NK-92 treated with Interleukin-12 subunit alpha and Interleukin-12 subunit beta, amount 100 ng/mL, for 24 hours (cell line): ENCODE results near the gene SPRED2.

Experiments
- DNase-seq: peaks from one replicate; lab custom pipeline; 2025; lab: John Stamatoyannopoulos, UW

The SPRED2 gene

DNA sequence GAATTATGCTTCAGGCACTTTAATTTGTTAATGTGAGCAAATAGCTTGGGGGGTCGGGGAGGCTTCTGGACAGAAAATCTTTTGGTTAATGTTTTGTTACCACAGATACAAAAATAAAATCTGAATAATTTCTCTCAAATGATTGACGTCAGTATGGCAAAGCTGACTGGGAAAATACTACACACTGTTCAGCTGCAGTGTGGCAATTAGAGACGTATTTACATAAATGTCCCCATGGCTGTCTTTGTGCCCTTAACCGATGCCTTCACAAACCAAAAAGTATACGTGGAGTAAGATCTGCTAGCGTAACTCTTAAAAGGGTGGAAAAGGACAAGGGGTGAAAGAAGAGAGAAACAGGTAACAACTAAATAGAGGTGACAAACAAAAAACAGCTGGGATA is 121.3 kb downstream of the SPRED2 start:
- DNase-seq = no peak

DNA sequence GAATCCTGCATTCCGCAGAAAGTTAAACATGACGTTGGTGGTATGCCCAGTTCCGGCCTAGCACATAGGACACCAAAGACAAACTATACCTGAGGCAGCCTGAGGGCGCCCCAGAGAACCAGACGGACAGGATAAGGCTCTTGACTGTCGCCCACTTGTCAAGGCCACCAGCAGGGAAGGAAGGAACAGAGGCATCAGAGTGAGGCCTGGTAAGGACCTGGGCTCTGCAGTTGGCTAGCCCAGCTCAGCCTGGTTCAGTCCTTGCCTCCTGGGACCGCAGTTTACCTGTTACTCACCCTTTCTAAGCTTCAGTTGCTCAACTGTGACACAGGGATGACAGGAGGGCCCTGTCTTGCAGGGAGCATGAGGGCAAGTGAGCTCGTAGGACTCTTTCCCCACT is 122.7 kb downstream of the SPRED2 start:
- DNase-seq = no peak

DNA sequence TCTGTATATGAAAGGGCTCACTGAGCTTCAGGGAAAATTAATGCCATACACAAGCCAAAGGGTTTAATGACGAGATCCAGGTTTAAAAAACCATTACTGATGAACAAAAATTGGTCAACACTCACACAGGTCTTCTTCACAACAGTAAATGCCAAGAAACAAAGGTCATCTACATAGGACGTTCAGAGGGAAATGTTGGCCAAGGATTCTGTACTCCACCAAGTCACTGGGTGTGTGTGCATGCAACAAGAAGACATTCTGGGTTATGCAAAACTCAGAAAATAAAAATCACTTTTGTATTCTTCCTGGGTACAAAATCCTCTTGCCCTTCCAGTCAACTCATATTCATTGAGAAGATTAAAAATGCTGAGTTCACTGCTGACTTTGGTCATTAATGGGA is 126.5 kb downstream of the SPRED2 start:
- DNase-seq = no peak

DNA sequence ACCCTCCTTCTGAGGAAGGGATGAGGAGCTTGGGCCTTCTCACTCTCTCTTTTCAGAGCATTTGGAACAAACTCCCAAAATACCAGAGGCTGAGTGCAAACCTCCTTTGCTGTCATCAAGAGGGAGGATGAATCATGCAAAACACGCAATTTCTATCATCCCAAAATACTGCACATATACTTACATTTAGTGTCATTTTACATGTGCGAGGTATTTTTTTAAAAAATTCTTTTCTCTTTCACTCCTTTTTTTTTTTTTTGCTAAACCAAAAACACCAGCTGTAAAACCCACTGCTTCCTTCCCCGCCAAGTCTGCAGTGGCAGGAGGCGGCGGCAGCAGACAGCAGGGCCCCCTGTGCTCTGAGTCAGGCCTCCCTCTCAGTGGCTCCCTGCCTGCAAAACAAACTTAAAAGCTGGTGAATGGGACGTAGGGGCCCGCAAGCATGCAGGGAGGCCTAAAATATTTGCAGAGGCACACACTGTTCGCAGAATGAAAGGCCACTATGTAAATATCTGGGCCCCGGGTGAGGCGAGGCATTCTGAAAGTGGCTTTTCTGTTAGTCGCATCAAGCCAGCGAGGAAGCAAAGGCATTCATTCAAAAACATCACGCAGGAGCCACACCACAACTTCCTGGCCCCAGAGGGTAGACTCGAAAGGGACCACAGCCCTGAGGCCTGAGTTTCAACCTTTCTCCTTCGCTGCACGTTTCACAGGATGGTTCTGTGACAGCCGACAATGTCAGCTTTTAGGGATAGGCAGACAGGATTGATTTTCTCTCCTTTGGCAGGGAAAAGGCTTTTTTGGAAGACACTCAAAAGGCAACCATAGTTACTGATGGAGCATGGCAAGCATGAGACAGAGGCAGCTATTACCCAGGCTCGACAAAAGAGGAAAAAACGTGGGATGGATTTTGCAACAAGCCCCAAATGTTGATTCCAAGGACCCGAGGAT is 131.4 kb downstream of the SPRED2 start:
- peak; percentile 80 for DNase-seq

DNA sequence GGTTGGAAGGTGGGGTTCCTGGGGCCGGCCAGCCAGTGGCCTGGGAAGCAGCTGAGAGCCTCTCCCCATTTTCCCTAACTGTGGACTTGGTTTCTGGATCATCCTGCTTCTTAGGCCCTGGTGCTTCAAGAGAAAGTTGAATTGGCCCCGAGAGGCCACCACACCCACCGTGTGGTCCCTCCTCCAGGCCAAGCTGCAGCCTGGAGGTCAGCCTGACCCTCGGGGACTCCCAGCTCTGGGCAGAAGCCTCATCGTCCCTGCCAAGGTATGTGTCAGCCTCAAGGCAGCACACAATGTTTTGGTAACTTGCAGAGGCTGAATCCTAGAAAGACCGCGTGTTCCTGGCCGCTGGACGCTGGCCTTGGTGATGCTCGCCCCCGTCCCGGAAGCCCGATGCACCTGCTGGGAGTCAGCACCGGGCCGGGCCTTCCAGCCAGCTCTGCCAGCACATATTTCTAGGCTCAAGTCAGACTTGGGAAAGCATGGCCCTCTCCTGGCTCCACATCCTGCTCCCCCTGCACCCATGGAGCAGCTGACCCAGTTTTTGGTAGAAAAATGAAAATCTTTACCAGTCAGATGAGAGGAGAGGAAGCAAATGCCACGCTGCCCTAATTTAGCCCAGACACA is 132.2 kb downstream of the SPRED2 start:
- DNase-seq = no peak

DNA sequence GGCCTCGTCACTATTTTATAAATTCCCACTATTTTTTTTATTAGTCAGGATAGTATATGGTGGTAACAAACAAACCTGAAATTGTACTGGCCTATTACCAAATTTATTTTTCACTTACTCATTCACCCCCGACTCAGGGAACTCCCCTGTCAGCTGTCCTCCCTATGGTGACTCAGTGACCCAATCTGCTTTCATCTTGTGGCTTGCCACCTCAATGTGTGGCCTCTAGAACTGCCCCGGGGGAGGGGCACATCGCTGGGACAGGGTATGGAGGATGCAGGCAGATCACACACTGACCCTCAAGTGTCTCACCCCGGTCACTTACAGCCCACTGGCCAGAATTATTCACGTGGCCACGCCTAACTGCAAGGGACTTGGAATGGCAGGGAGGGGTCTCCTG is 133.2 kb downstream of the SPRED2 start:
- DNase-seq = peak; percentile 80

DNA sequence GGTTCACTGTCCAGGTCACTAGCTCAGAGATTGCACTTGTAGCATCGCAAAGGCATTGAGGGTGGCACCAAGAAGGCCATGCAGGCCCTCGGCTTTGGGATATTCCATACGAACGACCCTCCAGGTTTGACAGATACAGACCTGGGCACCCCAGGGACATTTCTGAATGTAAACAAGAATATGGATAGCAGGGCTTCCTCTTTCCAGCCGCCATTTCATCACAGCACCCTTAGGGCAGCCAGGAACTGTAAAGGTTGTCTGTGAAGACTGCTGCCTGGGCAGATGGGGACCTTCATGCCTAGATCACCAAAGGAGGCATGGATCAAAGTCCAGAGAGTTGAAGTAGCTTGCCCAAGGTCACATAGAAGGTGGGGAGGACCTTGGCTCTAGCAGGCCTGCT is 134.3 kb downstream of the SPRED2 start:
- DNase-seq = no peak

DNA sequence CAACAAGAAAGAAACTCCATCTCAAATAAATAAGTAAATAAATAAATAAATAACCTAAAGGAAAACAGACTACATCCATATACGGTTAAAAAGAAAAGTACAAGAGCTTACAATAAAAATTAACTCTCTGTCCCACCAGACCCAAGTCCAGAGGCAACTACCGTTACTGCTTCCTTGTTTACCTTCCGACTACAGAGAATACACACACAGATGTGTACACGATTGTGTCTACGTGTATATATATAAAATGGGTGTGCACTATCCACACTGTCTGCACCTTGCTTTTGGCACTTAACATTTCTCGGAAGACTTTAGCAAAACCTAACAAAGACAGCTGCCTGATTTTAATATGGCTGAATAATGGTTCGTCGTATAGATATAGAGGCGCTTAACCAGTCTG is 134.9 kb downstream of the SPRED2 start:
- no peak for DNase-seq

DNA sequence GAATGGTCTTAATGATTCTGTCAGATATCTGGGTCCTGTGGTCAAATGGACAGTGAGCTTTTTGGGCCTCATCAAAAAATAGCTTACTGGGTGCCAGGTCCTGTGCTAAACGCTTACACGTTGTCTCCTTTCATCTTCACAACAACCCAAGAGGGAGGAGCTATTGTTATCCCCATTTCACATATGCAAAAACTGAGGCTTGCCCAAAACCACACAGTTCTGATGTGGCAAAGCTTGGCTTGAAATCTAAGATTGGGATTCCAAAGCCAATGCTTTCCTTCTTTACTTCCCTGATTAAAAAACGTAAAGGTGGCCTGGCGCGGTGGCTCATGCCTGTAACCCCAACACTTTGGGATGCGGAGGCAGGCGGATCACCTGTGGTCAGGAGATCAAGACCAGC is 135.4 kb downstream of the SPRED2 start:
- no peak for DNase-seq

DNA sequence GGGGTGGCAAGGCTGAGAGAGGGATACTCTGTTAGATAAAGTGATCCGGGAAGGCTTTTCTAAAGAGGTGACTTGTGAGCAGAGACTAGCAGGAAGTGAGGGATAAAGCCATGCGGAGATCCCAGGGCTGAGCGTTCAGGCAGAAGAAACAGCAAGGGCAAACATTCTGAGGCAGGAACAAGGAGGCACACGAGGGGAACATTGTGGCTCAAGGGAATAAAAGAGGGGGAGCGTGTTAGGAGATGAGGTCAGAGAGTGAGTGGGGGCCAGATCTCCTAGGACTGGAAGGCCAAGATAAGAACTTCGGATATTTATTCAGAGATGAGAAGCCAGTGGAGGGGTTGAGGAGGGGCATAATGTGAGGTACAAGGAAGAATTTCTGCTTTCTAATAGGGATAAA is 137.7 kb downstream of the SPRED2 start:
- DNase-seq = no peak

DNA sequence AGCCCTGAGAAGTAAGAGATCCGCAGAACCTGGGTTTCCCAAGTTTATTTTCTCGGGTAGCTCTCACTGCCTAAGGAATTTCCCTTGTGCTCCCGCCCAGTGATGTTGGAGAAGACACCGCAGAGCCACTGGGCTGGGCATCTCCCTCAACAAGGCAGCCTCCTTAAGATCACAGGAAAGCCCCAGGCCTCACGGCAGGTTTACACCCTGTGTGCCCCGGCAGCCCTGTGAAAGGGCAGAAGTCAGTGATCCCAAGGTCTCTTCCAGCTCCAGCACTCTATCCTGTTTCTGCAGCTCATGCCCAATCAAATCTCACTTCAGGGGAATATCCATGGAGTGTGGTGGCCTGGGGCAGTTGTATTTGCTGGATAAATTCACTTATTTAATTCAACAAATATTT is 138.3 kb downstream of the SPRED2 start:
- no peak for DNase-seq

DNA sequence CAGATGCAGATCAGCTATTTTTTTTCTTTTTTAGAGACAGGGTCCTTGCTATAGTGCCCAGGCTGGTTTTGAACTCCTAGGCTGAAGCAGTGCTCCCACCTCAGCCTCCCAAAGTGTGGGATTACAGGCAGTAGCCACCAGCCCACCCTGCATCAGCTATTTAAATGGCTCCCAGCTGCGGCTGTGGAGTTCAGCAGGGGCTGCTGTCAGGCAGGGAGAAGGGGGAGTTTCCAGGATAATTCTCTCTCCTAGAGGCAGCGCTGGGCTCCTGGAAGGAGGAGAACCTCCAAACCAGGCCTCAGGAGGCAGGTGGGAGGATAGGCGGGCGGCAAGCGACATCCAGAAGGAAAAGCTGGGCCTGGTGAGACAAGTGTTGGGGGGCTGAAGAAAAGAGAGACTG is 139.0 kb downstream of the SPRED2 start:
- no peak for DNase-seq

DNA sequence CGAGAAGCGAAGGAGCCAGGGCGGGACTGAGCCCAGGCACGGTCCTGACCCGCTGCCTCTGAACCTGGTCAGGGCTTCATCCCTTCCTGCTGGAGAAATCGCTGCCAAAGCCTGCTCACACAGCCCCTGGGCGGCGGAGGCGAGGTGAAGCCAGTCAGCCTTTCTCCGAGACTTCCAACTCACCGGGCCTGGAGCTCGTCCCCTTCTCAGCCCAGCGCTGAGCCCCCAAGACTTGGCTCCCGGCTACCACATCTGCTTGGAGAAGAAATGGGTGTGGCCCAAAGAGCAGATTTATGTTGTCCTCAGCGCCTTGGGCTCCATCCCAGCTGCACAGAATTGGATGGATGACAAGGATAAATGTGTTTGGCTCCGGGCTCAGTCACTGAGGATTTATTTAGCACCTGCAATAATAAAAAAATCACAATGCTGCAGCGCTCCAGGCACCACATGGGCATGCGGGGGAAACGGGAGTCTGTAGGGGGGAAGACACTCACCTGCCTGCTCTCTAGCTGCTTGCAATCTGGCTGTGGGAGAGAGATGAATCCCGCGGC is 139.9 kb downstream of the SPRED2 start:
- no peak for DNase-seq

DNA sequence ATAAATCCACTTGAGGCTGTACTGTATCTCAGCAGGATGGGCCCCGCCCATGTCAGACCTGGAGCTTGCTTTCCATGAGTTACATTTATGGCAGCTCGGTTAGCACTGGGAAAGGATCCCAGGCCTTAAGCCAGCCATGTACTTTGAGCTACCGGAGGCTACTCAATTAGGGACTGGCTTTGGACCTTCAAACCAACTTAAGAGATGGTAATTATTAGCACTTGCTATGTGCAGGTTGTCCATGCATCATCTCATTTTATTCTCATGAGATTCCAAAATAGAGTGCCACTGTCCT is 140.3 kb downstream of the SPRED2 start:
- DNase-seq = no peak

DNA sequence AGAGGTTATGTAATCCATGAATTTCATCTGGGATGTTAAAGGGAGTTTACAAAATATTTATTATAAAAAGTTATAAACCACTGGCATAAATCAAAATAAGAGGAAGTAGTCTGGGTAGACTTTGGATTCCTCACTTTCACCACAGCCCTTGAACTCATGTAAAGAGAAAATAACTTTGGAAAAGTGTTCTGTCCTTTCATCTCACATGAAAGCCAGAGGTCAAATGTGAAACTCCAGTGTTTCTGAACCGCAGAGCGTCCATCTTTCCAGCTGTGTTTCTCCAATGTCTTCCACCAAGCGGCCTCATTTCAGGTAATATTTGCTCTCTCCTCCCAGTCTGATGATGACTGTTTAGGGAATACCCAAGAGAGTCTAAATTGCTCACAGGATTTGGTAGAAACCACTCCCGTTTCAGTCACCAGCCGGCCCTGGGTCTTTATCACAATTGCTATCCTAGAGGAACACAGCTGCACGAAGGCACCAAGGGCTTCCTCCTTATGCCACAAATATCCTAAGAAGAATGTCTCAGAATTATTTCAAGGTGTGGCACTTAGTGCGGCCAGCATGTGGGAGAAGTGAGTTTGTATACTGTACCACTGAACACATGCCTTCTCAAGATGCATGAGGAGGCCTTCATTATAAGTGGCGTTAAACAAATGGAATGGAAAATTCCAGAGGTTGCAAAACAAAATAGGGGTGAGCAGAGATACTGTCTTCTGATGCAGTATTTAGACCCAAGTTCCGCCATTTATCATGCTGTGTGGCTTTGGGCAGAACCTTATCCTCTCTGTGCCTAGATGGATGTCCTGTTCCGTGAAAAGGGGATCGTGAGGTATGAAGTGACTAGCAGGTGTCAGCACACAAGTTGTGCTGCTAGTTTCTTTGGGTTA is 140.9 kb downstream of the SPRED2 start:
- no peak for DNase-seq

DNA sequence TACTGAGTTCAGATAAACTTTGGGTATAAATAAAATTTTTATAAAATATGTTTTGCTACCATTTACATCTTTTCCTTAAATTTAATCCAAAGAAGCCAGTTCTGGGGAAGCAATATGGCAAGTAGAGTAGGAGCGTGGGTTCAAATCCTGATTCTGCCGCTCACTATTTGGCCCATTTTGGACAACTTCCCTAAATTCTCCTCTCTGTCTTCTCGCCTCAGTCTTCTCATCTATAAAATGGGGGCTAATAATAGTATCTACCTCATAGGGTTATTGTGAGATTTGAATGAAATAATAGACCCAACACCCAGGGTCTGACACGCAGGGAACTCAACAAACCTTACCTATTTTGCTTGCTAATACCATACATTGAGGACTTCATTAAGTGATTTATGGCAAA is 145.0 kb downstream of the SPRED2 start:
- DNase-seq = no peak

DNA sequence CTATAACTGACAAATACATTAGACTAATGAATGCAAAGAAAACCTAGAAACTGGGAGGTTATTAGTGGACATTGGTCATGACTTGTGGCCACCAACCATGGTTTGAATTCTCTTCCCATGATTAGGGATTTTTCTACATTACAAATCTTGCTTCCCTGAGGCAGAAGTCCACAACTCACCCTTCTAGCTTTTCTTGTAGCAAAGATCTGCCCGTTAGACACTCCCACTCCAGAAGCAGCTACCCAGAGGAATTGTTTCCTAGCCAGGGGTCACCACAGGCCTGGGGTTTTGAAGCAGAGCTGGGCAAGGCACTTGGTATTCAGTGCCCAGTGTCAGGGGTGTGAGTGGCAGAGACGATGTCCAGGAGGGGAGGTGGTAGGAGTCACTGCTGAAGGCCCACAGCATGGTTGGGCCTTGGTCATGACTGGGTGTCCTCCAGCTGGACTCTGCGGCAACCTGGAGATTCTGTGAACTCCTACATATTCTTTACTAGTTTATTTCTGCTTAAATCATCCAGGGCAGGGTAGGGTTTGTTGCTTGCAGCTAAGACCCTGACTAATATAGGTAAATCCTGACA is 149.8 kb downstream of the SPRED2 start:
- no peak for DNase-seq

DNA sequence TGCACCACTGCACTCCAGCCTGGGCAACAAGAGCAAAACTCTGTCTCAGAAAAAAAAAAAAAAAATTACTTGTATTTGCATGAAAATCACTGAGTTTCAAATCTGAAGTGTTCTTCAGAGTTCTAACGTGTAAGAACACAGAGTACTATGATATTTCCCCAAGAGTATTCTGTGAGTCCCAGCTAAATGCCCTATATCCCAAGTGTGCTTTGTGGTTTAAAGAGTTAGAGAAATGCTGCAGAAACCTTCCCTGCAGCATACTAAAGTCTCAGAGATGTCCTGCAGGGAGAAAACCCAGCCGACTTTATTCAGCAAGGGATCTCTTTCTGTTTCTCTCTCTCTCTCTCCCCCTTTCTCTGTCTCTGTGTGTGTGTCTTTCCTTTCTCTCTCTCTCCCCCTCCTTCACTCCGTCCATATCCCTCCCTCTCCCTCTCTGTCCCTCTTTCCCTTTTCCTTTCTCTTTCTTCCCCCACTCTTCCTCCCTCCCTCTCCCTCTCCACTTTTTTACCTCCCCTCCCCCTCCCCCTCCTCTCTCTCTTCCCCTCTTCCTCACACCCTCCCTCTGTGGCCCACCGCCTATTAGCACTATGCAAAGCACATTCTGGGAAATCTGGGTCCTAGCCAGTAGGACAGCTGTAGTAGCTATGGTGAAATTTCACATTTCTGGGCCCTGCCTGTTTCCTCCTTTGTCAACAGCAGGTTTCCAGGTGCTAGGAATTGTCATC is 150.6 kb downstream of the SPRED2 start:
- no peak for DNase-seq

DNA sequence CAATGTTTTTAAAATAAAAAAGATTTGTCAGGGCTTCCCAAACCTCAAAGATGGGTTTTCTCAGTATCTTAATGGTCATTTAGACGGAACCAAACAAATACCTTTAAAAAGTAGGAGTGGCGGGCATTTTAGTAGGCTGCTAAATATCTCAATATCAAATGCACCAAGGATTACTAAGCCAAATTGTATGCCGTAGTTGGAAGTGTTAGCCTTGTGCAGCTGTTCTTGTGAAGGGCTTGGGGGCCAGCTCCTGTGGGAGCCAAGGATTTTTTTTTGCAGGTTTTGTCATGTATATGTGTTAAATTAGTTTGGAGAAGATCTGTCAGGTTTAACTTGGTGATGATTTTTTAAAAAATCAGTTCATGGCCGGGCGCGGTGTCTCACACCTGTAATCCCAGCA is 152.6 kb downstream of the SPRED2 start:
- DNase-seq = no peak

DNA sequence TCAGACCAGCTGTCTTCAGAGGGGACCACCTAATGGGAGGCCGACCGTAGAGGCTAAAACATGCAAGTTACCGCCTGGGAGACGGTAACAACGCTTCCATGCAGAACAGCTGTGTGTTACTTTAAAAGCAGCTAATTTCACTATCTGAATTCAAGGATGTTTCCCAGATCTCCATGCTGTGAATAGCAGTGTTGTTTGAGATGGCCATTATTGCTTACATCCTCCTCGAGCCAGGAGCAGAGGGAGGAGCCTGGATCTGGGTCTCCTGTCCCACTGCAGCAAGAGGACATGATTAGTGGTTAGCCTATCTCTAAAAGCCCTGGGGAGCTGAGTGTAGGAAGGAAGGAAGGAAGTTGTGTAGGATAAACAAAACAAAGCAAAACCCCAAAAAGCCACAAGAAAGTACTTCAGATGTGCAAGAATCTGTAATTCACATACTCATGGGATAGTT is 153.8 kb downstream of the SPRED2 start:
- DNase-seq = no peak

DNA sequence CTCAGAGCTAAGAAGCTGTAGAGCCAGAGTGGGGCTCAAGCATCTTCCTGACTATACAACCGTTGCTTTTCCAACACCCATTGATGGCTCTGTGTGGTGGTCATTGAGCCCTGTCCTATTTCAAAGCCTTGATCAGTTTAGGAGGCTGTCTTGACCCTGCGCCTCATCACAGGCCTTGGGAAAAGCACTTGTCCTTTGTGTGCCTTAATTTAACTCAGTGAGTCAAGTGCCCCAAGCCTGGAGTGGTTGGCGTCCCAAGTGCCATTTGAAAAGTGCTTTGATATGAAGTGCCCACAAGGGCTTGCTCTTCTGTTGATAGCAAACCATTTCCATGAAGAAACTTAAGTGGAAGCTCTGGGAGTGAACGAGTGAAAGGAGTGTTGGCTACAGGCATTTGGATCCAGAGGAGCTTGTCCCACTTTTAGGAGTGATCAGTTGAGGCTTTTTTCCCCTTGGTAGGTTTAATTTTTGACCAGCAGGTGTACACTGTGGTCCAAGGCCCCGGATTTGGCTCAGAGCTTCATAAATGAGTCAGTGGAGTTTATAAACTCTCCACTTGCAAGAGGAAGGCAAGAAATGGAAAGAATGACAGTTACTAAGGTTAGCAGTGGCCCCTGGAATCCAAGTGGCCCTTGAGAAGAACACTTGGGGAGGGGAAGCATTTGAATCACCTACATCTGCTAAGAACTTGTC is 154.5 kb downstream of the SPRED2 start:
- no peak for DNase-seq
